NCI-H2171 treated with DMSO at 0.1 percent for 48 hours (cell line): ENCODE data around the gene RAI14.

ENCODE experiments used
- DNase-seq: peaks from one replicate; lab custom pipeline; 2025; lab: John Stamatoyannopoulos, UW

RAI14 gene

GRCh38 chr5:34854459-34855174, 198.5 kb downstream of the RAI14 start:
- no peak for DNase-seq

- DNase-seq: no peak
Measured at GRCh38 chr5:34857161-34857560, 201.0 kb downstream of the RAI14 start.

GRCh38 chr5:34857894-34858293, 201.8 kb downstream of the RAI14 start:
- DNase-seq: no peak

GRCh38 chr5:34858790-34859189, 202.7 kb downstream of the RAI14 start:
- no peak for DNase-seq

GRCh38 chr5:34859253-34859652, 203.1 kb downstream of the RAI14 start:
- no peak for DNase-seq

GRCh38 chr5:34863946-34864345, 207.8 kb downstream of the RAI14 start:
- DNase-seq: no peak

GRCh38 chr5:34865091-34865490, 209.0 kb downstream of the RAI14 start:
- no peak for DNase-seq

- DNase-seq: no peak
Measured at GRCh38 chr5:34866989-34867471, 210.9 kb downstream of the RAI14 start.

GRCh38 chr5:34867660-34868059, 211.5 kb downstream of the RAI14 start:
- DNase-seq: no peak

- no peak for DNase-seq
Measured at GRCh38 chr5:34868791-34869190, 212.7 kb downstream of the RAI14 start.

GRCh38 chr5:34869256-34869655, 213.1 kb downstream of the RAI14 start:
- DNase-seq: no peak

- DNase-seq: no peak
Measured at GRCh38 chr5:34870382-34870781, 214.3 kb downstream of the RAI14 start.

GRCh38 chr5:34876275-34876674, 220.1 kb downstream of the RAI14 start:
- no peak for DNase-seq

GRCh38 chr5:34881246-34881645, 225.1 kb downstream of the RAI14 start:
- no peak for DNase-seq
